Neural cell (in vitro differentiated cells): ENCODE measurements around the gene CTXND2. TPM values are rescaled to one million over a fixed set of nuclear protein-coding genes. Genes with fewer than 3 reads are reported as not detected.

Source experiments
- H2AFZ ChIP-seq: fragments of 200-600, 300-800 bp; sonication (generic), shearing (Covaris generic); 2 replicates; pipeline ENCODE4 v1.6.0; 2014; ENCODE audit warnings: low read depth, mild to moderate bottlenecking, antibody characterized with exemption, low read length, moderate library complexity
- H3F3A ChIP-seq: fragments of 200-600 bp; shearing (Covaris generic); 2 replicates; pipeline ENCODE4 v1.6.1; 2016; ENCODE audit warnings: mild to moderate bottlenecking, moderate library complexity, mixed read lengths, antibody characterized with exemption, low read length; ENCODE audit not compliant: insufficient read depth, poor library complexity, severe bottlenecking
- H3K27ac ChIP-seq: fragments of 200-600, 300-800 bp; sonication (generic), shearing (Covaris generic); 2 replicates; pipeline ENCODE4 v1.5.1; 2014; ENCODE audit warnings: mild to moderate bottlenecking, low read length, moderate library complexity
- H3K27me3 ChIP-seq: fragments of 300-800, 200-600 bp; sonication (generic), shearing (Covaris generic); 2 replicates; pipeline ENCODE4 v1.6.0; 2014; ENCODE audit warnings: mild to moderate bottlenecking, low read depth, low read length, moderate library complexity; ENCODE audit not compliant: insufficient read depth
- H3K36me3 ChIP-seq: fragments of 300-800, 200-600 bp; sonication (generic), shearing (Covaris generic); 2 replicates; pipeline ENCODE4 v1.5.1; 2014; ENCODE audit warnings: mild to moderate bottlenecking, antibody characterized with exemption, low read length, moderate library complexity; ENCODE audit not compliant: insufficient read depth
- H3K4me2 ChIP-seq: fragments of 300-800, 200-600 bp; sonication (generic), shearing (Covaris generic); 2 replicates; pipeline ENCODE4 v1.6.0; 2014; ENCODE audit warnings: mild to moderate bottlenecking, low read length
- H3K4me3 ChIP-seq: fragments of 300-800, 200-600 bp; sonication (generic), shearing (Covaris generic); 2 replicates; pipeline ENCODE4 v1.5.1; 2014; ENCODE audit warnings: mild to moderate bottlenecking, low read length, moderate library complexity
- H3K79me2 ChIP-seq: fragments of 200-600 bp; shearing (Covaris generic); replicated peaks from 2 replicates; pipeline ENCODE4 v1.6.0; 2014; ENCODE audit warnings: mild to moderate bottlenecking, low read length, moderate library complexity; ENCODE audit not compliant: insufficient read depth
- H3K9ac ChIP-seq: fragments of 300-800, 200-600 bp; sonication (generic), shearing (Covaris generic); 2 replicates; pipeline ENCODE4 v1.6.1; 2016; ENCODE audit warnings: mild to moderate bottlenecking, low read length, mixed read lengths
- H3K9me2 ChIP-seq: fragments of 200-600 bp; shearing (Covaris generic); 2 replicates; pipeline ENCODE4 v1.6.1; 2016; ENCODE audit warnings: mild to moderate bottlenecking, low read length, mixed read lengths; ENCODE audit not compliant: insufficient read depth
- H3K9me3 ChIP-seq: fragments of 200-600, 300-800 bp; sonication (generic), shearing (Covaris generic); 2 replicates; pipeline ENCODE4 v1.6.1; 2016; ENCODE audit warnings: mild to moderate bottlenecking, mixed run types, low read length, moderate library complexity, mixed read lengths
- H4K20me1 ChIP-seq: fragments of 200-600 bp; shearing (Covaris generic); 2 replicates; pipeline ENCODE4 v1.6.1; 2016; ENCODE audit warnings: mild to moderate bottlenecking, mixed run types; ENCODE audit not compliant: insufficient read depth
- CTCF ChIP-seq: fragments of 450-650 bp; IDR thresholded peaks from 2 replicates; pipeline ENCODE4 v1.5.1; 2014; ENCODE audit warnings: antibody characterized with exemption, mild to moderate bottlenecking, moderate library complexity; ENCODE audit not compliant: poor library complexity, severe bottlenecking
- EP300 ChIP-seq: fragments of 450-650 bp; conservative IDR thresholded peaks from 2 replicates; pipeline ENCODE4 v1.6.1; 2014; ENCODE audit warnings: antibody characterized with exemption, mild to moderate bottlenecking, moderate library complexity; ENCODE audit not compliant: poor library complexity, severe bottlenecking
- EZH2 ChIP-seq: fragments of 200-600, 300-800 bp; shearing (Covaris generic), sonication (generic); IDR thresholded peaks from 2 replicates; pipeline ENCODE4 v1.6.1; 2014; ENCODE audit warnings: antibody characterized with exemption, low read length, borderline replicate concordance, mild to moderate bottlenecking; ENCODE audit not compliant: insufficient read depth, poor library complexity, severe bottlenecking
- MXI1 ChIP-seq: fragments of 450-650 bp; conservative IDR thresholded peaks from 2 replicates; pipeline ENCODE4 v1.6.1; 2014; ENCODE audit warnings: antibody characterized with exemption, mild to moderate bottlenecking; ENCODE audit not compliant: poor library complexity, severe bottlenecking
- POLR2AphosphoS5 ChIP-seq: IDR thresholded peaks from 2 replicates; pipeline ENCODE4 v1.6.1; 2012
- RAD21 ChIP-seq: fragments of 450-650 bp; conservative IDR thresholded peaks from 2 replicates; pipeline ENCODE4 v1.6.1; 2014; ENCODE audit warnings: antibody characterized with exemption, mild to moderate bottlenecking, moderate library complexity
- REST ChIP-seq: IDR thresholded peaks from 2 replicates; pipeline ENCODE4 v1.6.1; 2012; ENCODE audit warnings: borderline replicate concordance
- SMC3 ChIP-seq: fragments of 450-650 bp; conservative IDR thresholded peaks from 2 replicates; pipeline ENCODE4 v1.6.1; 2014; ENCODE audit warnings: antibody characterized with exemption, mild to moderate bottlenecking, moderate library complexity; ENCODE audit not compliant: poor library complexity
- TAF1 ChIP-seq: IDR thresholded peaks from 2 replicates; pipeline ENCODE4 v1.6.1; 2012; ENCODE audit warnings: low read depth
- polyA plus RNA-seq: library from polyadenylated mRNA; depleted of rRNA; stranded (reverse); fragments of >200 nt; gene quantifications from 2 replicates; pipeline ENCODE4 v1.2.3, GENCODE V29; 2014

Gene CTXND2
- polyA plus RNA-seq, 1 donor from 2014 or later = not detected

- Histone ChIP-seq H3K79me2 (peaks cover 52% of the 10 kb centered on the region), H4K20me1 (no peaks in the 10 kb centered on the region), H3F3A (no peaks in the 10 kb centered on the region), H3K9me2 (no peaks in the 10 kb centered on the region), H3K4me3 (no peak overlapping the region), H2AFZ (no peak overlapping the region), H3K36me3 (no peaks in the 10 kb centered on the region), H3K27ac (no peak overlapping the region), H3K4me2 (no peak overlapping the region), H3K27me3 (no peaks in the 10 kb centered on the region), H3K9me3 (no peaks in the 10 kb centered on the region), H3K9ac (no peak overlapping the region)
- TF ChIP-seq EP300 (no peak), EZH2 (no peak), CTCF (no peak), MXI1 (no peak), POLR2AphosphoS5 (no peak), TAF1 (no peak), REST (no peak), RAD21 (no peak), SMC3 (no peak)
Measured at GRCh38 chr1:150872572-150872971, 14.4 kb upstream of the CTXND2 start.

GRCh38 chr1:150873521-150873920 is 13.4 kb upstream of the CTXND2 start:
- H3F3A ChIP-seq = no peaks in the 10 kb centered on the region
- H3K27me3 ChIP-seq = no peaks in the 10 kb centered on the region
- no peak overlapping the region for H3K4me2 ChIP-seq
- no peak overlapping the region for H3K4me3 ChIP-seq
- H2AFZ ChIP-seq = no peak overlapping the region
- TF ChIP-seq SMC3 = no peak
- no peak for TF ChIP-seq REST
- no peak for TF ChIP-seq EP300
- no peak for TF ChIP-seq POLR2AphosphoS5
- no peak for TF ChIP-seq CTCF
- TF ChIP-seq RAD21 = no peak
- no peak for TF ChIP-seq MXI1
- H3K9me3 ChIP-seq = no peaks in the 10 kb centered on the region
- peaks cover 52% of the 10 kb centered on the region for H3K79me2 ChIP-seq
- H4K20me1 ChIP-seq = no peaks in the 10 kb centered on the region
- no peak overlapping the region for H3K9ac ChIP-seq
- no peaks in the 10 kb centered on the region for H3K36me3 ChIP-seq
- H3K9me2 ChIP-seq = no peaks in the 10 kb centered on the region
- no peak overlapping the region for H3K27ac ChIP-seq
